ENCODE measurements around the gene PTP4A2.

GRCh38 chr1:31900790-31901189 is 37.4 kb downstream of the PTP4A2 start:
- TF ChIP-seq CTCF (IDR thresholded peaks at IDR 0.05), result no peak
- TF ChIP-seq POLR2A (IDR thresholded peaks at IDR 0.05), result no peak
